Vagina (tissue), 2 donors: ENCODE measurements around the gene P2RY6. TPM values are rescaled to one million over a fixed set of nuclear protein-coding genes. Genes with fewer than 3 reads are reported as not detected.
A peak's percentile ranks its signal among the peaks of the same experiment; 100 is the strongest.

Source experiments
- DNase-seq, 2 donors: peaks; one replicate each; pipeline ENCODE4 v3.0.0-alpha.2; 2017; ENCODE audit errors: extremely low spot score in 2 of 2
- H3K27ac ChIP-seq: fragments of 200-600 bp; sonication (generic); one replicate; pipeline ENCODE4 v1.5.1; 2019
- H3K27me3 ChIP-seq: fragments of 200-600 bp; sonication (generic); one replicate; pipeline ENCODE4 v1.5.1; 2019
- H3K36me3 ChIP-seq, 2 donors: fragments of 200-600 bp; sonication (generic); one replicate each; pipeline ENCODE4 v1.5.1; 2017 to 2019
- H3K4me1 ChIP-seq: fragments of 200-600 bp; sonication (generic); one replicate; pipeline ENCODE4 v1.5.1; 2019
- H3K4me3 ChIP-seq, 2 donors: fragments of 200-600 bp; sonication (generic); 1 replicate in 1 of 2; 2 replicates in 1 of 2; pipeline ENCODE4 v1.5.1; 2016 to 2019
- H3K9me3 ChIP-seq: fragments of 200-600 bp; sonication (generic); one replicate; pipeline ENCODE4 v1.5.1; 2019
- POLR2A ChIP-seq, 2 donors: fragments of 450-650 bp; IDR thresholded peaks; one replicate each; pipeline ENCODE4 v1.6.1; 2017; ENCODE audit warnings: antibody characterized with exemption in 2 of 2, mild to moderate bottlenecking in 2 of 2, moderate library complexity in 2 of 2
- POLR2AphosphoS5 ChIP-seq, 2 donors: sonication (generic); formaldehyde crosslinking; IDR thresholded peaks; one replicate each; pipeline ENCODE4 v1.9.0; 2017; ENCODE audit warnings: antibody characterized with exemption in 2 of 2, mild to moderate bottlenecking in 2 of 2, low read depth in 1 of 2; ENCODE audit not compliant: insufficient read depth in 1 of 2
- intact Hi-C: fragments of 100-400 bp; cut with DNase I; formaldehyde crosslinking; loops from one replicate; pipeline ENCODE4 v1.15.1; 2023
- total RNA-seq: library from RNA; depleted of rRNA; stranded (reverse); fragments of >200 nt; gene quantifications from one replicate; pipeline ENCODE4 v1.2.3, GENCODE V29; 2016
- TF ChIP-seq, protein P1 (sequence below), 3 experiments: fragments of 450-650 bp in 2 of 3; fragments of 200-600 bp in 1 of 3; sonication (generic) in 1 of 3; IDR thresholded peaks; one replicate each; pipeline ENCODE4 v1.5.1; 2017 to 2019; ENCODE audit warnings: antibody characterized with exemption in 3 of 3, mild to moderate bottlenecking in 2 of 3, moderate library complexity in 2 of 3

P2RY6 gene
- total RNA-seq, 1 donor from 2014 or later: 2.0 TPM

GRCh38 chr11:73295241-73295995 lies 23.3 kb downstream of the P2RY6 start:
- Histone ChIP-seq H3K27me3 (no peaks in the 10 kb centered on the region), H3K27ac (no peak overlapping the region), H3K4me3 (no peak overlapping the region), H3K4me1 (no peaks in the 10 kb centered on the region), H3K9me3 (no peaks in the 10 kb centered on the region), H3K36me3 (no peaks in the 10 kb centered on the region)
- TF ChIP-seq, protein P1, sequence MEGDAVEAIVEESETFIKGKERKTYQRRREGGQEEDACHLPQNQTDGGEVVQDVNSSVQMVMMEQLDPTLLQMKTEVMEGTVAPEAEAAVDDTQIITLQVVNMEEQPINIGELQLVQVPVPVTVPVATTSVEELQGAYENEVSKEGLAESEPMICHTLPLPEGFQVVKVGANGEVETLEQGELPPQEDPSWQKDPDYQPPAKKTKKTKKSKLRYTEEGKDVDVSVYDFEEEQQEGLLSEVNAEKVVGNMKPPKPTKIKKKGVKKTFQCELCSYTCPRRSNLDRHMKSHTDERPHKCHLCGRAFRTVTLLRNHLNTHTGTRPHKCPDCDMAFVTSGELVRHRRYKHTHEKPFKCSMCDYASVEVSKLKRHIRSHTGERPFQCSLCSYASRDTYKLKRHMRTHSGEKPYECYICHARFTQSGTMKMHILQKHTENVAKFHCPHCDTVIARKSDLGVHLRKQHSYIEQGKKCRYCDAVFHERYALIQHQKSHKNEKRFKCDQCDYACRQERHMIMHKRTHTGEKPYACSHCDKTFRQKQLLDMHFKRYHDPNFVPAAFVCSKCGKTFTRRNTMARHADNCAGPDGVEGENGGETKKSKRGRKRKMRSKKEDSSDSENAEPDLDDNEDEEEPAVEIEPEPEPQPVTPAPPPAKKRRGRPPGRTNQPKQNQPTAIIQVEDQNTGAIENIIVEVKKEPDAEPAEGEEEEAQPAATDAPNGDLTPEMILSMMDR (IDR thresholded peaks at IDR 0.05): peak; percentile 62 to 74 (median 64)
- TF ChIP-seq POLR2A (IDR thresholded peaks at IDR 0.05): no peak
- no peak for TF ChIP-seq POLR2AphosphoS5 (IDR thresholded peaks at IDR 0.05; ENCODE audit: insufficient read depth in 1 of 2, low read depth in 1 of 2)
- intact Hi-C loops: no loop called here
- DNase-seq: no peak

GRCh38 chr11:73295996-73296318 lies 23.8 kb downstream of the P2RY6 start:
- no peak overlapping the region for H3K27ac ChIP-seq
- H3K36me3 ChIP-seq: no peaks in the 10 kb centered on the region
- H3K4me1 ChIP-seq: no peaks in the 10 kb centered on the region
- no peak overlapping the region for H3K4me3 ChIP-seq
- H3K27me3 ChIP-seq: no peaks in the 10 kb centered on the region
- DNase-seq: no peak
- H3K9me3 ChIP-seq: no peaks in the 10 kb centered on the region
- intact Hi-C loops: no loop called here
- TF ChIP-seq POLR2A (IDR thresholded peaks at IDR 0.05) (no peak), POLR2AphosphoS5 (IDR thresholded peaks at IDR 0.05; ENCODE audit: insufficient read depth in 1 of 2, low read depth in 1 of 2) (no peak)
- TF ChIP-seq, protein P1 (IDR thresholded peaks at IDR 0.05): no peak

DNA sequence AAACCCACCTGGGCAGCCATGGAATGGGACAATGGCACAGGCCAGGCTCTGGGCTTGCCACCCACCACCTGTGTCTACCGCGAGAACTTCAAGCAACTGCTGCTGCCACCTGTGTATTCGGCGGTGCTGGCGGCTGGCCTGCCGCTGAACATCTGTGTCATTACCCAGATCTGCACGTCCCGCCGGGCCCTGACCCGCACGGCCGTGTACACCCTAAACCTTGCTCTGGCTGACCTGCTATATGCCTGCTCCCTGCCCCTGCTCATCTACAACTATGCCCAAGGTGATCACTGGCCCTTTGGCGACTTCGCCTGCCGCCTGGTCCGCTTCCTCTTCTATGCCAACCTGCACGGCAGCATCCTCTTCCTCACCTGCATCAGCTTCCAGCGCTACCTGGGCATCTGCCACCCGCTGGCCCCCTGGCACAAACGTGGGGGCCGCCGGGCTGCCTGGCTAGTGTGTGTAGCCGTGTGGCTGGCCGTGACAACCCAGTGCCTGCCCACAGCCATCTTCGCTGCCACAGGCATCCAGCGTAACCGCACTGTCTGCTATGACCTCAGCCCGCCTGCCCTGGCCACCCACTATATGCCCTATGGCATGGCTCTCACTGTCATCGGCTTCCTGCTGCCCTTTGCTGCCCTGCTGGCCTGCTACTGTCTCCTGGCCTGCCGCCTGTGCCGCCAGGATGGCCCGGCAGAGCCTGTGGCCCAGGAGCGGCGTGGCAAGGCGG lies 24.5 kb downstream of the P2RY6 start:
- Histone ChIP-seq H3K27ac (no peak overlapping the region), H3K4me3 (no peak overlapping the region), H3K9me3 (no peaks in the 10 kb centered on the region), H3K4me1 (no peaks in the 10 kb centered on the region), H3K36me3 (no peaks in the 10 kb centered on the region), H3K27me3 (no peaks in the 10 kb centered on the region)
- DNase-seq: no peak
- intact Hi-C loops: no loop called here
- TF ChIP-seq POLR2AphosphoS5 (IDR thresholded peaks at IDR 0.05; ENCODE audit: insufficient read depth in 1 of 2, low read depth in 1 of 2) (no peak), POLR2A (IDR thresholded peaks at IDR 0.05) (no peak)
- TF ChIP-seq, protein P1 (IDR thresholded peaks at IDR 0.05): no peak

DNA sequence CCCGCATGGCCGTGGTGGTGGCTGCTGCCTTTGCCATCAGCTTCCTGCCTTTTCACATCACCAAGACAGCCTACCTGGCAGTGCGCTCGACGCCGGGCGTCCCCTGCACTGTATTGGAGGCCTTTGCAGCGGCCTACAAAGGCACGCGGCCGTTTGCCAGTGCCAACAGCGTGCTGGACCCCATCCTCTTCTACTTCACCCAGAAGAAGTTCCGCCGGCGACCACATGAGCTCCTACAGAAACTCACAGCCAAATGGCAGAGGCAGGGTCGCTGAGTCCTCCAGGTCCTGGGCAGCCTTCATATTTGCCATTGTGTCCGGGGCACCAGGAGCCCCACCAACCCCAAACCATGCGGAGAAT lies 25.1 kb downstream of the P2RY6 start:
- Histone ChIP-seq H3K9me3 (no peaks in the 10 kb centered on the region), H3K36me3 (no peaks in the 10 kb centered on the region), H3K27me3 (no peaks in the 10 kb centered on the region), H3K4me1 (no peaks in the 10 kb centered on the region), H3K27ac (no peak overlapping the region), H3K4me3 (no peak overlapping the region)
- no peak for DNase-seq
- intact Hi-C loops: no loop called here
- TF ChIP-seq POLR2AphosphoS5 (IDR thresholded peaks at IDR 0.05; ENCODE audit: insufficient read depth in 1 of 2, low read depth in 1 of 2) (no peak), POLR2A (IDR thresholded peaks at IDR 0.05) (no peak)
- TF ChIP-seq, protein P1 (IDR thresholded peaks at IDR 0.05): no peak

DNA sequence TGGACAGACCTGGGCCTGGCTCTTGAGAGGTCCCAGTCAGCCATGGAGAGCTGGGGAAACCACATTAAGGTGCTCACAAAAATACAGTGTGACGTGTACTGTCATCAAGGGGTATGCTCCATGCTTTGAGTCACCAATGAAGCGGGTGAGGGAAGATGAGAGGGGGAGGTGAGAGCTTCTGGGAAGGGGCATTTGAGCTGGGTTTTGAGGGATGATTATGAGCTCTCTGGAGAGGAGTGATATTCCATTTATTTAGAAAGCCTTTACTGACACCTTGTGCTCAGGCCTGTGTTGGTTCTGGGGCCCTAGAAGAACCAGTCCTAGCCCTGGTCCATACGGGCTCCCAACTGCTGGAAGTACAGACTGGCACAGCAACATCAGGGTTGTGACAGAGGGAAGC lies 25.6 kb downstream of the P2RY6 start:
- intact Hi-C loops: no loop called here
- no peak for DNase-seq
- TF ChIP-seq, protein P1 (IDR thresholded peaks at IDR 0.05): no peak
- TF ChIP-seq POLR2A (IDR thresholded peaks at IDR 0.05) (no peak), POLR2AphosphoS5 (IDR thresholded peaks at IDR 0.05; ENCODE audit: insufficient read depth in 1 of 2, low read depth in 1 of 2) (no peak)

More for the DNA sequence above, 25.6 kb downstream of the P2RY6 start:
- H3K36me3 ChIP-seq: no peaks in the 10 kb centered on the region
- no peak overlapping the region for H3K27ac ChIP-seq
- no peaks in the 10 kb centered on the region for H3K9me3 ChIP-seq
- no peaks in the 10 kb centered on the region for H3K4me1 ChIP-seq
- H3K4me3 ChIP-seq: no peak overlapping the region
- no peaks in the 10 kb centered on the region for H3K27me3 ChIP-seq
